Thyroid gland (tissue), 4 donors: ENCODE measurements around the gene RASAL1.

Experiments used
- POLR2A ChIP-seq, 2 donors: fragments of 450-650 bp; IDR thresholded peaks; one replicate each; pipeline ENCODE4 v1.6.1; 2017; ENCODE audit warnings: antibody characterized with exemption in 2 of 2, mild to moderate bottlenecking in 2 of 2, moderate library complexity in 1 of 2
- TF ChIP-seq, protein P1 (sequence below), 6 experiments: fragments of 200-600 bp in 3 of 6; fragments of 450-650 bp in 3 of 6; sonication (generic) in 3 of 6; IDR thresholded peaks; one replicate each; pipeline ENCODE4 v1.5.1; 2016 to 2019; ENCODE audit warnings: antibody characterized with exemption in 6 of 6, mild to moderate bottlenecking in 2 of 6, inconsistent platforms in 1 of 6, moderate library complexity in 1 of 6

DNA sequence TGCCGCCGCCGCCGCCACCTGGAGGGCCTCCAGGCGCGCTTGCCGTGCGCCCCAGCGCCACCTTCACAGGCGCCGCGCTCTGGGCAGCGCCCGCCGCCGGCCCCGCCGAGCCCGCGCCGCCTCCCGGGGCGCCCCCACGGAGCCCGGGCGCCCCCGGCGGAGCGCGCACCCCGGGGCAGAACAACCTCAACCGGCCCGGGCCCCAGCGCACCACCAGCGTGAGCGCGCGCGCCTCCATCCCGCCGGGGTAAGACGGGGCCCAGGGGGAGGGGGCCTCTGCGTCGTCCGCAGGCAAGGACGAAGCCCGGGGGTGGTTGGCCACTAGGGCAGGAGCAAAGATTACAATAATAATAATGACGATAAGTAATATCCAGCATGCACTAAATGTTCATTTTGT is 57.7 kb downstream of the RASAL1 start:
- TF ChIP-seq, protein P1, sequence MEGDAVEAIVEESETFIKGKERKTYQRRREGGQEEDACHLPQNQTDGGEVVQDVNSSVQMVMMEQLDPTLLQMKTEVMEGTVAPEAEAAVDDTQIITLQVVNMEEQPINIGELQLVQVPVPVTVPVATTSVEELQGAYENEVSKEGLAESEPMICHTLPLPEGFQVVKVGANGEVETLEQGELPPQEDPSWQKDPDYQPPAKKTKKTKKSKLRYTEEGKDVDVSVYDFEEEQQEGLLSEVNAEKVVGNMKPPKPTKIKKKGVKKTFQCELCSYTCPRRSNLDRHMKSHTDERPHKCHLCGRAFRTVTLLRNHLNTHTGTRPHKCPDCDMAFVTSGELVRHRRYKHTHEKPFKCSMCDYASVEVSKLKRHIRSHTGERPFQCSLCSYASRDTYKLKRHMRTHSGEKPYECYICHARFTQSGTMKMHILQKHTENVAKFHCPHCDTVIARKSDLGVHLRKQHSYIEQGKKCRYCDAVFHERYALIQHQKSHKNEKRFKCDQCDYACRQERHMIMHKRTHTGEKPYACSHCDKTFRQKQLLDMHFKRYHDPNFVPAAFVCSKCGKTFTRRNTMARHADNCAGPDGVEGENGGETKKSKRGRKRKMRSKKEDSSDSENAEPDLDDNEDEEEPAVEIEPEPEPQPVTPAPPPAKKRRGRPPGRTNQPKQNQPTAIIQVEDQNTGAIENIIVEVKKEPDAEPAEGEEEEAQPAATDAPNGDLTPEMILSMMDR (IDR thresholded peaks at IDR 0.05): no peak
- no peak for TF ChIP-seq POLR2A (IDR thresholded peaks at IDR 0.05)
